ENCODE results near the gene ARHGEF7. TPM values are rescaled to one million over a fixed set of nuclear protein-coding genes. Genes with fewer than 3 reads are reported as not detected.

Gene ARHGEF7
- total RNA-seq, 2 experiments from 2014 or later = 39.5 to 51.3 TPM

GRCh38 chr13:111324736-111325135 lies 209.6 kb downstream of the ARHGEF7 start:
- no peaks in the 10 kb centered on the region for H3K9me2 ChIP-seq (ENCODE audit: insufficient read depth, low read length)
- H3K36me3 ChIP-seq (ENCODE audit: insufficient read depth, low read length) = no peaks in the 10 kb centered on the region
- H3K79me2 ChIP-seq (ENCODE audit: insufficient read depth, low read depth, low read length) = no peaks in the 10 kb centered on the region
- no peak overlapping the region for H3K4me2 ChIP-seq (ENCODE audit: low read length)
- no peaks in the 10 kb centered on the region for H4K20me1 ChIP-seq (ENCODE audit: insufficient read depth, low read length)
- H3K27ac ChIP-seq (ENCODE audit: low read depth, low read length, poor library complexity, severe bottlenecking) = no peak overlapping the region
- no TSS peak for BruUV-seq (replicated peaks)
- no peaks in the 10 kb centered on the region for H3K9me3 ChIP-seq (ENCODE audit: low read length)
- no peaks in the 10 kb centered on the region for H3K4me1 ChIP-seq (ENCODE audit: insufficient read depth, low read length, poor library complexity, severe bottlenecking)
- no peak overlapping the region for H2AFZ ChIP-seq (ENCODE audit: low read length)
- ChIA-PET POLR2A (no interaction called here), CTCF (ENCODE audit: unreplicated experiment) (no interaction called here)
- H3K4me3 ChIP-seq (ENCODE audit: low read depth, low read length, poor library complexity, severe bottlenecking) = no peak overlapping the region
- TF ChIP-seq CTCF (conservative IDR thresholded peaks at IDR 0.05; ENCODE audit: low read length) (no peak), EZH2phosphoT487 (IDR thresholded peaks at IDR 0.05; ENCODE audit: borderline replicate concordance, low read depth, low read length) (no peak)
- DNase-seq (ENCODE audit: low spot score) = no peak
- intact Hi-C loops (cut with micrococcal nuclease; ENCODE audit: unreplicated experiment) = no loop called here

GRCh38 chr13:111325146-111325890 lies 210.2 kb downstream of the ARHGEF7 start:
- H3K4me2 ChIP-seq (ENCODE audit: low read length) = no peak overlapping the region
- H3K27ac ChIP-seq (ENCODE audit: low read depth, low read length, poor library complexity, severe bottlenecking) = no peak overlapping the region
- H3K36me3 ChIP-seq (ENCODE audit: insufficient read depth, low read length) = no peaks in the 10 kb centered on the region
- H3K4me3 ChIP-seq (ENCODE audit: low read depth, low read length, poor library complexity, severe bottlenecking) = no peak overlapping the region
- CTCF ChIA-PET (ENCODE audit: unreplicated experiment) = no interaction called here
- no peak for DNase-seq (ENCODE audit: low spot score)
- TF ChIP-seq CTCF (conservative IDR thresholded peaks at IDR 0.05; ENCODE audit: low read length) (no peak), EZH2phosphoT487 (IDR thresholded peaks at IDR 0.05; ENCODE audit: borderline replicate concordance, low read depth, low read length) (no peak)
- BruUV-seq (replicated peaks) = no TSS peak
- H3K9me3 ChIP-seq (ENCODE audit: low read length) = no peaks in the 10 kb centered on the region
- POLR2A ChIA-PET = no interaction called here
- intact Hi-C loops (cut with micrococcal nuclease; ENCODE audit: unreplicated experiment) = no loop called here
- H3K79me2 ChIP-seq (ENCODE audit: insufficient read depth, low read depth, low read length) = no peaks in the 10 kb centered on the region
- H2AFZ ChIP-seq (ENCODE audit: low read length) = no peak overlapping the region
- no peaks in the 10 kb centered on the region for H3K4me1 ChIP-seq (ENCODE audit: insufficient read depth, low read length, poor library complexity, severe bottlenecking)
- no peaks in the 10 kb centered on the region for H3K9me2 ChIP-seq (ENCODE audit: insufficient read depth, low read length)
- H4K20me1 ChIP-seq (ENCODE audit: insufficient read depth, low read length) = no peaks in the 10 kb centered on the region

- Histone ChIP-seq H3K9me2 (ENCODE audit: insufficient read depth, low read length) (no peaks in the 10 kb centered on the region), H3K27ac (ENCODE audit: low read depth, low read length, poor library complexity, severe bottlenecking) (no peak overlapping the region), H3K4me3 (ENCODE audit: low read depth, low read length, poor library complexity, severe bottlenecking) (no peak overlapping the region), H2AFZ (ENCODE audit: low read length) (no peak overlapping the region), H3K4me2 (ENCODE audit: low read length) (no peak overlapping the region), H4K20me1 (ENCODE audit: insufficient read depth, low read length) (no peaks in the 10 kb centered on the region), H3K36me3 (ENCODE audit: insufficient read depth, low read length) (no peaks in the 10 kb centered on the region), H3K9me3 (ENCODE audit: low read length) (no peaks in the 10 kb centered on the region), H3K4me1 (ENCODE audit: insufficient read depth, low read length, poor library complexity, severe bottlenecking) (no peaks in the 10 kb centered on the region), H3K79me2 (ENCODE audit: insufficient read depth, low read depth, low read length) (no peaks in the 10 kb centered on the region)
- no peak for TF ChIP-seq CTCF (conservative IDR thresholded peaks at IDR 0.05; ENCODE audit: low read length)
- TF ChIP-seq EZH2phosphoT487 (IDR thresholded peaks at IDR 0.05; ENCODE audit: borderline replicate concordance, low read depth, low read length) = no peak
- POLR2A ChIA-PET = no interaction called here
- intact Hi-C loops (cut with micrococcal nuclease; ENCODE audit: unreplicated experiment) = no loop called here
- CTCF ChIA-PET (ENCODE audit: unreplicated experiment) = no interaction called here
- BruUV-seq (replicated peaks) = no TSS peak
- no peak for DNase-seq (ENCODE audit: low spot score)
These were observed 211.0 kb downstream of the ARHGEF7 start for GRCh38 chr13:111325941-111326620.
